Omental fat pad (tissue), 4 donors: ENCODE measurements around the gene JMJD6. TPM values are rescaled to one million over a fixed set of nuclear protein-coding genes. Genes with fewer than 3 reads are reported as not detected.

Source experiments
- ATAC-seq: fragments of 150-250 bp; one replicate; pipeline ENCODE4 v1.9.1; 2016; ENCODE audit warnings: mild to moderate bottlenecking, moderate library complexity; ENCODE audit not compliant: low FRiP score
- DNase-seq: peaks from one replicate; pipeline ENCODE4 v3.0.0-alpha.2; 2019; ENCODE audit warnings: low spot score
- CTCF ChIP-seq, 3 donors: fragments of 450-650 bp; IDR thresholded peaks; one replicate each; pipeline ENCODE4 v1.5.1; 2016 to 2017; ENCODE audit warnings: antibody characterized with exemption in 3 of 3, mild to moderate bottlenecking in 3 of 3, moderate library complexity in 2 of 3
- total RNA-seq, 4 donors: library from RNA; depleted of rRNA; stranded (reverse); fragments of >200 nt; gene quantifications; one replicate each; pipeline ENCODE4 v1.1.0, GENCODE V29; 2016

JMJD6 gene
- total RNA-seq, 4 donors from 2014 or later: 17.7 to 40.4 (median 30.4) TPM

- ATAC-seq: no peak
- TF ChIP-seq CTCF (IDR thresholded peaks at IDR 0.05): no peak
Measured at GRCh38 chr17:76706817-76707216, 19.6 kb downstream of the JMJD6 start.

GRCh38 chr17:76704805-76705204, 21.6 kb downstream of the JMJD6 start:
- TF ChIP-seq CTCF (IDR thresholded peaks at IDR 0.05): no peak
- no peak for DNase-seq

More at GRCh38 chr17:76706817-76707216, 19.6 kb downstream of the JMJD6 start:
- DNase-seq: no peak

GRCh38 chr17:76702941-76703637, 23.3 kb downstream of the JMJD6 start:
- no peak for DNase-seq
- no peak for TF ChIP-seq CTCF (IDR thresholded peaks at IDR 0.05)
- ATAC-seq: no peak

More at GRCh38 chr17:76704805-76705204, 21.6 kb downstream of the JMJD6 start:
- no peak for ATAC-seq

GRCh38 chr17:76702076-76702475, 24.3 kb downstream of the JMJD6 start:
- no peak for DNase-seq
- no peak for TF ChIP-seq CTCF (IDR thresholded peaks at IDR 0.05)
- ATAC-seq: no peak

GRCh38 chr17:76701471-76701967, 24.9 kb downstream of the JMJD6 start:
- DNase-seq (no peak), ATAC-seq (no peak)
- no peak for TF ChIP-seq CTCF (IDR thresholded peaks at IDR 0.05)

- ATAC-seq: peak; percentile 71
- TF ChIP-seq CTCF (IDR thresholded peaks at IDR 0.05): no peak
- DNase-seq: no peak
Measured at GRCh38 chr17:76700617-76701470, 25.6 kb downstream of the JMJD6 start.
